ENCODE results near the gene SSU72.
"Not testable (repeated sequence)": the region's sequence is repeated elsewhere in the genome, so short reads cannot be mapped to it uniquely, and the experiment has no call there.

The SSU72 gene

GRCh38 chr1:1556961-1557360 lies 17.7 kb downstream of the SSU72 start:
- not testable (repeated sequence) for DNase-seq

GRCh38 chr1:1556505-1556904 lies 18.2 kb downstream of the SSU72 start:
- DNase-seq: no peak

- DNase-seq: no peak
These were observed 19.4 kb downstream of the SSU72 start for GRCh38 chr1:1554926-1555915.

GRCh38 chr1:1554550-1554925 lies 20.1 kb downstream of the SSU72 start:
- no peak for DNase-seq

- DNase-seq: no peak
These were observed 20.7 kb downstream of the SSU72 start for GRCh38 chr1:1553821-1554494.

GRCh38 chr1:1552263-1552639 lies 22.4 kb downstream of the SSU72 start:
- DNase-seq: no peak

GRCh38 chr1:1551524-1552262 lies 23.0 kb downstream of the SSU72 start:
- no peak for DNase-seq

- DNase-seq: no peak
These were observed 23.9 kb downstream of the SSU72 start for GRCh38 chr1:1550591-1551432.

GRCh38 chr1:1550087-1550486 lies 24.6 kb downstream of the SSU72 start:
- DNase-seq: no peak

- no peak for DNase-seq
These were observed 26.1 kb downstream of the SSU72 start for GRCh38 chr1:1548591-1548990.

- no peak for DNase-seq
These were observed 27.2 kb downstream of the SSU72 start for GRCh38 chr1:1547476-1547875.

- no peak for DNase-seq
These were observed 27.7 kb downstream of the SSU72 start for GRCh38 chr1:1547011-1547410.

GRCh38 chr1:1545946-1546737 lies 28.5 kb downstream of the SSU72 start:
- DNase-seq: no peak

- no peak for DNase-seq
These were observed 30.1 kb downstream of the SSU72 start for GRCh38 chr1:1544544-1544943.

GRCh38 chr1:1543706-1544099 lies 31.0 kb downstream of the SSU72 start:
- no peak for DNase-seq

- no peak for DNase-seq
These were observed 31.6 kb downstream of the SSU72 start for GRCh38 chr1:1542766-1543705.

- DNase-seq: no peak
These were observed 32.5 kb downstream of the SSU72 start for GRCh38 chr1:1541956-1542765.

- DNase-seq: no peak
These were observed 33.6 kb downstream of the SSU72 start for GRCh38 chr1:1540818-1541628.
